GM12878 (cell line): ENCODE data around the gene NAALADL2.

Experiments used
- CHD1 ChIP-seq: IDR thresholded peaks from 2 replicates; pipeline ENCODE4 v1.6.1; 2012; ENCODE audit warnings: low read depth, low read length, improper control_type of control experiment
- EP300 ChIP-seq, 2 experiments: fragments of 150-350 bp in 1 of 2; IDR thresholded peaks; 2 replicates each; pipeline ENCODE4 v1.6.1; 2011 to 2012; ENCODE audit warnings: low read depth in 2 of 2, low read length in 2 of 2, borderline replicate concordance in 1 of 2, improper control_type of control experiment in 1 of 2, inconsistent platforms in 1 of 2; ENCODE audit not compliant: control insufficient read depth in 1 of 2
- KAT2A ChIP-seq: conservative IDR thresholded peaks from 2 replicates; pipeline ENCODE4 v1.6.1; 2011; ENCODE audit warnings: low read depth, low read length; ENCODE audit not compliant: control insufficient read depth
- TF ChIP-seq, protein P1 (sequence below), 3 experiments: IDR thresholded peaks in 2 of 3; conservative IDR thresholded peaks in 1 of 3; 2 replicates each; pipeline ENCODE4 v1.5.1; 2011; ENCODE audit warnings: low read depth in 3 of 3, low read length in 3 of 3, mild to moderate bottlenecking in 3 of 3, control low read depth in 2 of 3, moderate library complexity in 2 of 3, inconsistent platforms in 1 of 3, mixed read lengths in 1 of 3; ENCODE audit not compliant: control insufficient read depth in 2 of 3, insufficient read depth in 1 of 3; ENCODE audit errors: extremely low read depth in 1 of 3
- TF ChIP-seq, protein P2 (sequence below): IDR thresholded peaks from 2 replicates; pipeline ENCODE4 v1.6.1; 2012; ENCODE audit warnings: low read length, inconsistent platforms

DNA sequence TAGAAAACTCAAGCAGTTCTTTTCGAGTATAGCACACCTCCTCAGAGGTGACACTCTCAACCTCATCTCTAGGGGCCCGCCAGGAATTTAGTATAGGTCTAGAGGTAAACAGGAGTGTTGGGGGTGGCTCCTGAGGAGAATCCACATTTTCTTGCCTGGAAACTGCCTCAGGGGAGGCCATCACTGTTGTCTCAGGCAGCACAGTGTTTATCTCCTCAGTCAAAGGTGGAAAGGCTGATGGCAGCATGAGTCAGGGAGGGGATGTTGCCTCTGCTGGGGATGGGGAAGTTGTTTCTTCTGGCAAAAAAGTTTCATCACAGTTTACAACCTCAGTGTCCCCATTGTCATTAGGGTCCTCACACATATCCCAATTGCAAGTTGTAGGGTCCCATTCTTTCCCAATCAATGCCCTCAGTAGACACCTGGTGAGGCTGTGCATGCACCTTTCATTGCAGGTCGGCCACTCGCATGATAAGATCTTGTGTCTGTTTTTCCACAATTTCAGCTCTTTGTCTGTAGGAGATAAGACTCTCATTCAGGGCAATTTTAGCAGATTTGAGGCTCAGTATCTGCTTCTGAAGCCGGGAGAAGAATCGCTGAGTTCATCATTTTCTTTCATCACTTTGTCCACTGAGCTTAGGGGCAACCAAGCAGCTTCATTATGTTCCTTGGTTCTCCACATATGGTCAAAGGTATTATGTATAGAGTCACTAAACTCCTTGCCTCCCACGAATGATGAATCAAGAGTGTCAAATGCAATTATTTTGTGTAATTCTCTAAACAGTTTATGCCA, 25.8 kb downstream of the NAALADL2 start:
- TF ChIP-seq CHD1 (no peak), KAT2A (no peak), EP300 (IDR thresholded peaks at IDR 0.05; ENCODE audit: borderline replicate concordance in 1 of 2, control insufficient read depth in 1 of 2, low read depth in 2 of 2, low read length in 2 of 2) (no peak)
- TF ChIP-seq, protein P1, sequence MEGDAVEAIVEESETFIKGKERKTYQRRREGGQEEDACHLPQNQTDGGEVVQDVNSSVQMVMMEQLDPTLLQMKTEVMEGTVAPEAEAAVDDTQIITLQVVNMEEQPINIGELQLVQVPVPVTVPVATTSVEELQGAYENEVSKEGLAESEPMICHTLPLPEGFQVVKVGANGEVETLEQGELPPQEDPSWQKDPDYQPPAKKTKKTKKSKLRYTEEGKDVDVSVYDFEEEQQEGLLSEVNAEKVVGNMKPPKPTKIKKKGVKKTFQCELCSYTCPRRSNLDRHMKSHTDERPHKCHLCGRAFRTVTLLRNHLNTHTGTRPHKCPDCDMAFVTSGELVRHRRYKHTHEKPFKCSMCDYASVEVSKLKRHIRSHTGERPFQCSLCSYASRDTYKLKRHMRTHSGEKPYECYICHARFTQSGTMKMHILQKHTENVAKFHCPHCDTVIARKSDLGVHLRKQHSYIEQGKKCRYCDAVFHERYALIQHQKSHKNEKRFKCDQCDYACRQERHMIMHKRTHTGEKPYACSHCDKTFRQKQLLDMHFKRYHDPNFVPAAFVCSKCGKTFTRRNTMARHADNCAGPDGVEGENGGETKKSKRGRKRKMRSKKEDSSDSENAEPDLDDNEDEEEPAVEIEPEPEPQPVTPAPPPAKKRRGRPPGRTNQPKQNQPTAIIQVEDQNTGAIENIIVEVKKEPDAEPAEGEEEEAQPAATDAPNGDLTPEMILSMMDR (IDR thresholded peaks at IDR 0.05 in 2 of 3, conservative IDR thresholded peaks at IDR 0.05 in 1 of 3; ENCODE audit: control insufficient read depth in 2 of 3, extremely low read depth in 1 of 3, insufficient read depth in 1 of 3, low read depth in 3 of 3, low read length in 3 of 3), result no peak
- TF ChIP-seq, protein P2, sequence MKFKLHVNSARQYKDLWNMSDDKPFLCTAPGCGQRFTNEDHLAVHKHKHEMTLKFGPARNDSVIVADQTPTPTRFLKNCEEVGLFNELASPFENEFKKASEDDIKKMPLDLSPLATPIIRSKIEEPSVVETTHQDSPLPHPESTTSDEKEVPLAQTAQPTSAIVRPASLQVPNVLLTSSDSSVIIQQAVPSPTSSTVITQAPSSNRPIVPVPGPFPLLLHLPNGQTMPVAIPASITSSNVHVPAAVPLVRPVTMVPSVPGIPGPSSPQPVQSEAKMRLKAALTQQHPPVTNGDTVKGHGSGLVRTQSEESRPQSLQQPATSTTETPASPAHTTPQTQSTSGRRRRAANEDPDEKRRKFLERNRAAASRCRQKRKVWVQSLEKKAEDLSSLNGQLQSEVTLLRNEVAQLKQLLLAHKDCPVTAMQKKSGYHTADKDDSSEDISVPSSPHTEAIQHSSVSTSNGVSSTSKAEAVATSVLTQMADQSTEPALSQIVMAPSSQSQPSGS, result no peak
